Adipocyte (in vitro differentiated cells): ENCODE results near the gene DNAJC2.

Experiments
- DNase-seq: peaks from one replicate; pipeline ENCODE4 v3.0.0-alpha.2; 2015; ENCODE audit warnings: low read depth
- H3K27me3 ChIP-seq: replicated peaks from 2 replicates; pipeline ENCODE4 v1.7.0; 2013; ENCODE audit warnings: mild to moderate bottlenecking, low read length, moderate library complexity; ENCODE audit not compliant: control insufficient read depth, insufficient read depth
- H3K36me3 ChIP-seq: 2 replicates; pipeline ENCODE4 v1.7.0; 2013; ENCODE audit warnings: low read length, mild to moderate bottlenecking, moderate library complexity; ENCODE audit not compliant: control insufficient read depth, insufficient read depth, severe bottlenecking
- H3K4me1 ChIP-seq: 2 replicates; pipeline ENCODE4 v1.7.0; 2013; ENCODE audit warnings: mild to moderate bottlenecking, low read length, moderate library complexity; ENCODE audit not compliant: control insufficient read depth, insufficient read depth
- H3K4me3 ChIP-seq: 2 replicates; pipeline ENCODE4 v1.7.0; 2013; ENCODE audit warnings: mild to moderate bottlenecking, low read length, moderate library complexity
- H3K9ac ChIP-seq: 2 replicates; pipeline ENCODE4 v1.7.0; 2013; ENCODE audit warnings: mild to moderate bottlenecking, low read length, moderate library complexity
- H3K9me3 ChIP-seq: 2 replicates; pipeline ENCODE4 v1.7.0; 2013; ENCODE audit warnings: mild to moderate bottlenecking, low read length, moderate library complexity; ENCODE audit not compliant: control insufficient read depth

DNAJC2 gene

DNA sequence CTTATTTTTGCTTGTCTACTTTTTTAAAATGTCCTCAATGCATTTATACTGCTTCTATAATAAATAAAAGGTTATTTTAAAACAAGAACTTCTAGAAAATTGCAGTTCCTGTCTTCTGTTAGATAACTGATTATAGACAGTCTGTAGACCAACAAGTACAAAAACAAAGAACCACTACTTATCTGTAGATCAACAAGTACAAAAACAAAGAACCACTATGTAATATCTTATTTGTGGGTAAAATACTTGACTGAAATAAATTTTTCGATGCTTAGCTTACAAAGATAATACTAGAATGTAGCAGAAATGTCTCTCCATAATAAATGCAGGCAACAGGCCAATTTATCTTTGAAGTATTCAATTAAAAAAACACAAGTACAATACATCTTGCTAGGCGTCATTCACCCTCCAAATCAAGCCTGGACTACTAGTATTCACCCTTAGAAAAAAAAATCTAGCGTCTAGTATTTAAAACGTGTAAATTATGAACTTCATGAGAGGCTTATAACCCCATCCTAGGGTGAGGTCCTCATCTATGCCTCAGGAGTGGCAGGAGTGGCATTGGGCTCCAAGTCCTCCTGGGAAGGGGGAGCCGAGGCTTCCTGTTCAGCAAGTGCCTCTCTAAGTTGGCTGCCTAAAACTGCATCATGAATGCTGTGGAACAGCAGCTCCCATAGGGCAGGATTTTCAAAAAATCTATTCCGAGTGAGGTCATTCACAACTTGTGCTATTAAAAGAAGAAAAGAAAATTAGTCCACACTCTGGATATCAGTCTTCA, 29.5 kb upstream of the DNAJC2 start:
- Histone ChIP-seq H3K36me3 (peaks cover 10% of the 10 kb centered on the region), H3K27me3 (no peaks in the 10 kb centered on the region), H3K9me3 (no peaks in the 10 kb centered on the region), H3K9ac (no peak overlapping the region), H3K4me3 (no peak overlapping the region), H3K4me1 (no peaks in the 10 kb centered on the region)
- no peak for DNase-seq

- Histone ChIP-seq H3K4me1 (no peaks in the 10 kb centered on the region), H3K9me3 (no peaks in the 10 kb centered on the region), H3K9ac (no peak overlapping the region), H3K27me3 (no peaks in the 10 kb centered on the region), H3K4me3 (no peak overlapping the region), H3K36me3 (peaks cover 56% of the 10 kb centered on the region)
- DNase-seq: no peak
These were observed 24.9 kb upstream of the DNAJC2 start for GRCh38 chr7:103369432-103369831.

DNA sequence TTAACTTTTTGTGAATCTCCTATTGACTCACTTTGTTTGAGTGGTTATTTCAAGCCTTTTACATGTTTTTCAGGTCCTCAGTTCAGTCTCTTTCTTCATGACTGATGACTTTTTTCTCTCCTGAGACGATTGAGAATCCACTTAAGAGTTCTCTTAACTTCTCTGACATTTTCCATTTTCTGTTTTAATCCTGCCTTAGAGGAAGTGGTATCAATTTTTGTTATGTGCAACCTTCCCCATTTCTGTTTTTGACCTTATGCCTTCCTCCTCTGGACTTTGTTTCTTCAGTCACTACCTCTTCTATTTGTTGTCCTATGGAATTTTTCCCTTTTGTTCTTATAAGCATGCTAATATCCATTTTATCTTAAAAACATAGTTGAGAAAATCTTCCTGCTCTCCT, 5.2 kb upstream of the DNAJC2 start:
- peak overlapping the region; percentile 100 for H3K4me3 ChIP-seq
- H3K9ac ChIP-seq: no peak overlapping the region
- peaks cover 41% of the 10 kb centered on the region for H3K4me1 ChIP-seq
- no peaks in the 10 kb centered on the region for H3K27me3 ChIP-seq
- H3K36me3 ChIP-seq: peaks cover 31% of the 10 kb centered on the region
- no peak for DNase-seq
- no peaks in the 10 kb centered on the region for H3K9me3 ChIP-seq

GRCh38 chr7:103348959-103349358, 4.4 kb upstream of the DNAJC2 start:
- no peaks in the 10 kb centered on the region for H3K9me3 ChIP-seq
- H3K9ac ChIP-seq: peak overlapping the region; percentile 100
- H3K36me3 ChIP-seq: peaks cover 23% of the 10 kb centered on the region
- H3K27me3 ChIP-seq: no peaks in the 10 kb centered on the region
- H3K4me3 ChIP-seq: peak overlapping the region; percentile 100
- no peak for DNase-seq
- H3K4me1 ChIP-seq: peaks cover 41% of the 10 kb centered on the region

DNA sequence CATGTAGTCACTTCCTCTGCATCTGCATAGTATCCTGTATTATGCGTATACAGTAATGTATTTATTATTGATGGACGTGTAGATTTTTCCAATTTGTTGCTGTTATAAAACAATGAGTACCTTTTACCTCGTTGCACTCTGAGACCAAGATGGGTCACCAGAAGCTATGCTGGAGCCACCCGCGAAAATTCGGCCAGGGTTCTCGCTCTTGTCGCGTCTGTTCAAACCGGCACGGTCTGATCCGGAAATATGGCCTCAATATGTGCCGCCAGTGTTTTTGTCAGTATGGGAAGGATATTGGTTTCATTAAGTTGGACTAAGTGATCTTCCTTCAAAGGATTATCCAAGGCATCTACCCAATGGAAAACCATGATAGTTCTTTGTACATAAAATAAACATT, 3.9 kb upstream of the DNAJC2 start:
- Histone ChIP-seq H3K27me3 (no peaks in the 10 kb centered on the region), H3K9me3 (no peaks in the 10 kb centered on the region), H3K4me3 (peak overlapping the region; percentile 100), H3K4me1 (peaks cover 43% of the 10 kb centered on the region), H3K36me3 (peaks cover 19% of the 10 kb centered on the region), H3K9ac (peak overlapping the region; percentile 100)
- peak; percentile 6 for DNase-seq

GRCh38 chr7:103347507-103348267, 3.1 kb upstream of the DNAJC2 start, which contains the start of gene PSMC2:
Gene PSMC2 (plus strand): TSS chr7:103347643. CDS start chr7:103347712, 69 bp downstream.
- Histone ChIP-seq H3K4me1 (peaks cover 47% of the 10 kb centered on the region), H3K9ac (peak within 1 kb of the TSS; percentile 100), H3K27me3 (no peaks in the 10 kb centered on the region), H3K36me3 (peaks cover 11% of the 10 kb centered on the region), H3K9me3 (no peaks in the 10 kb centered on the region), H3K4me3 (peak within 1 kb of the TSS; percentile 100)
- peak; percentile 93 for DNase-seq

GRCh38 chr7:103346396-103346795, 1.8 kb upstream of the DNAJC2 start:
- Histone ChIP-seq H3K9ac (no peak overlapping the region), H3K27me3 (no peaks in the 10 kb centered on the region), H3K4me3 (peak overlapping the region; percentile 100), H3K9me3 (no peaks in the 10 kb centered on the region), H3K36me3 (peaks cover 9% of the 10 kb centered on the region), H3K4me1 (peaks cover 52% of the 10 kb centered on the region)
- DNase-seq: no peak

DNA sequence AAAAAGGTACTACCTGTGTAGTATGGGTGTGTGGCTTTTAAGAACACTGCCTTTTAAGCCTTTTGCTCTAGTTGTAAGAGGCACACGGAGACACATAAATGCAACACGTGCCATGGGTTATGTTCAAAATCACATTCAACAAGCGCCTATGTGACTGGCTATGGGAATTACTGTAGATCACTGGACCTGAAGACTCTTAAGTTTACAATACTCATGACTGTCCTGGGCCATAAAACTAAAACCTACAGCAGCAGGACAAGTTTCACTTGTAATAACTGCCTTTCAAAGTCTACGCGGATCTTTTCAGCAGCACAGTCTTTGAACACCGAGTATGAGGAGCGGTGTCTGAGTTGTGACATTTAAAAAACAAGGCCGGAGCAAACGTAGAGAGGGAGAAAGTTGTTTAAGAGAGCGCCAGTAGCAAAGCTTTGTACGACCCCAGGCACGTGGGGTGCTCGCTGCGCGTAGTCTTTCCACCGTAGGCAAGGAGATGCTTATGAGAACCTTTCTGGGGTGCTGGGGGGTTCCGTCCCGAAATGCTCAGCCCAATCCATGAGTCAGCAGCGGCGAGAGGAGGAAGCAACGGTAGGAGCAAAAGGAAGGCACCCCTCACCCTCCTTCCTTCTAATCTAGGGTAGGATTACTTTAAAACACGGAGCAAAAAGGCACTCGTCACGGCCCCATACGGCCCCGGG, 662 bp downstream of the DNAJC2 start:
- H3K27me3 ChIP-seq: no peaks in the 10 kb centered on the region
- H3K36me3 ChIP-seq: peaks cover 27% of the 10 kb centered on the region
- peak; percentile 60 for DNase-seq
- H3K9me3 ChIP-seq: no peaks in the 10 kb centered on the region
- H3K4me1 ChIP-seq: peaks cover 32% of the 10 kb centered on the region
- peak overlapping the region; percentile 92 for H3K4me3 ChIP-seq
- peak overlapping the region; percentile 97 for H3K9ac ChIP-seq

DNA sequence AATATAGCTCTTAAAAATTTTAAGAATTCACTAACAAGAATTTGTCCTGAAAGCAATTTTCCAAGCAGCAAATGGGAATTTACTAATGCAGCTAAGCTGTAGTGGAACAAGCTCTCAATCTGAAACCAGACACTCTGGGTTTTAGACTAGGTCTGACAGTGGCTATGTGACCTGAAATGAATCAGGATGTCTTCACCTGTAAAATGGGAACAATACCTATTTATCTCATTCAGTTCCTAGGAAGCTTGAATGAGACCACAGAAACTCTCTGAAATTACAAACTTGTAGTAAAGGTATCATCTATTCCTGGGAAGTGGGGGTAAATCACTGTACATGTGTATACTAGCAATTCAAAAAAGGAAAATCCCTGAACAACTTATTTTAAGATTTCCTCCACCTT, 1.2 kb downstream of the DNAJC2 start:
- Histone ChIP-seq H3K27me3 (no peaks in the 10 kb centered on the region), H3K9ac (peak overlapping the region; percentile 97), H3K4me1 (peaks cover 29% of the 10 kb centered on the region), H3K36me3 (peaks cover 29% of the 10 kb centered on the region), H3K4me3 (peak overlapping the region; percentile 92), H3K9me3 (no peaks in the 10 kb centered on the region)
- DNase-seq: no peak

DNA sequence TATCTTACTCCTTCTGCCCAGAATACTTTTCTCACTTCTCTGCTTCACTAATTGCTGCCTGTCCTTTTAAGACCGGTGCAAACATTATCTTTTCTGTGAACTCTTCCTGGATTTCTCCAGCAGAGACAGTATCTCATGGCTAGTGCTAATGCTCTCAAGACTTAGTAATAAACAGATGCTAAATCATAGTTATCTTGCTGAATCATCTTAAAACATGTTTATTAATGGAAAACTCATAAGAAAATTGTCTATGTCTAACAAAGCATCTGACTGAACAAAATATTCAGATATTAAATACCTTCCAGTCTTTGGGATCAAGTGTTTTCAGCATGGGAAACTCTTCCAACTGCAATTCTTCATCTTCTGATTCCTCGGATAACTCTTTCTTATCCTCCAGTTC, 3.1 kb downstream of the DNAJC2 start:
- no peak for DNase-seq
- no peaks in the 10 kb centered on the region for H3K27me3 ChIP-seq
- H3K9me3 ChIP-seq: no peaks in the 10 kb centered on the region
- no peak overlapping the region for H3K4me3 ChIP-seq
- H3K9ac ChIP-seq: no peak overlapping the region
- peaks cover 21% of the 10 kb centered on the region for H3K4me1 ChIP-seq
- H3K36me3 ChIP-seq: peaks cover 45% of the 10 kb centered on the region

- no peak for DNase-seq
- Histone ChIP-seq H3K4me3 (no peak overlapping the region), H3K9me3 (no peaks in the 10 kb centered on the region), H3K27me3 (no peaks in the 10 kb centered on the region), H3K9ac (no peak overlapping the region), H3K36me3 (peaks cover 68% of the 10 kb centered on the region), H3K4me1 (peaks cover 12% of the 10 kb centered on the region)
These were observed 5.7 kb downstream of the DNAJC2 start for GRCh38 chr7:103338864-103339263.
